ENCODE measurements around the gene TET2.
A peak's percentile ranks its signal among the peaks of the same experiment; 100 is the strongest.

TET2 gene

DNA sequence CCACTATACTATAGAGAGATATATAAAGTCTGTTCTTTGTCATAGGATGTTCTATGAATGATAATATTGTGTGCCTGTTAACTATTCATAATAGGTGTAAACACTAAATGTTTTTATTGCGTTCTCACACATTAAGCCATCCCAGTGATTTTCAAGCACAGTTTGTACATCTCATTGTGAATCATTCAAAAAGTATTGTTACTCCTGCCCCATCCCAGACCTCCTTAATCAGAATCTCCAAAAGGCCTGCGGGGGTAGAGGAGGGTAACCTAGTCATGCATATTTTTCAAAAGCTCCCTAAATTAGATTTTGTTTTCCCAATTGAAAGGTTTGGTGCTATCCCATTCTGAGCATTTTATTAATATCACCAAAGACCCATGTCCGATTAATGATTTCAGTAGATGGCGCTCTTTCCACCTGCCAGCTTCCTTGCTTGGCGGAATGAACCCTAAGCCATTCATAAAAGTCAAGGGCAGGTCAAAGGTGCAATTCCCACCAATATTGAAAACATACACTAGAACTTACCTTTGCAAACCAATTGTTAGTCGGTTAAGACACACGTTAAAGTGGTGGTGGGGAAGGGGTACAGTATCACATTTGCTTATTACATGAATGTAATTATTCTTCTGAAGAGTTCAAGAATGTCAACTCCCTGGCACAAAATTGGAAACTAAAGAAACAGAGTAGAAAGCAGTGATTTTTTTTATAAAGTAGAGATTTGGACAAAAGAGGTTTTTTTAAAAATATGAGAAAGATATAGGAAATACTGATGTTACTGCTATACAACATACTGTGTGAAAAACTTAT, 5.8 kb upstream of the TET2 start:
- Histone ChIP-seq H3K18ac (ENCODE audit: low read length) (no peak overlapping the region), H2AFZ (ENCODE audit: low read length) (no peak overlapping the region), H3K36me3 (replicated peaks in 1 of 2; ENCODE audit: control insufficient read depth in 2 of 2, insufficient read depth in 2 of 2, low read length in 2 of 2) (no peaks in the 10 kb centered on the region), H2BK5ac (ENCODE audit: low read length) (no peak overlapping the region), H3K79me1 (ENCODE audit: low read depth, low read length) (no peaks in the 10 kb centered on the region), H3K4me3 (ENCODE audit: low read length in 2 of 2) (no peak overlapping the region), H2BK12ac (ENCODE audit: low read length) (no peak overlapping the region), H3K27ac (replicated peaks; ENCODE audit: low read length) (no peak overlapping the region), H2AK5ac (ENCODE audit: low read depth, low read length) (no peak overlapping the region), H3K9ac (ENCODE audit: low read depth, low read length, poor library complexity) (no peak overlapping the region), H3K4me1 (ENCODE audit: control insufficient read depth in 2 of 2, insufficient read depth in 1 of 2, low read depth in 1 of 2, low read length in 2 of 2) (no peaks in the 10 kb centered on the region), H3K4me2 (ENCODE audit: insufficient read depth, low read length, poor library complexity, severe bottlenecking) (no peak overlapping the region), H2BK15ac (ENCODE audit: low read length) (no peak overlapping the region), H3K4ac (ENCODE audit: low read length) (no peak overlapping the region), H2BK120ac (ENCODE audit: low read depth, low read length) (no peak overlapping the region), H3K14ac (ENCODE audit: low read length) (no peak overlapping the region), H4K91ac (ENCODE audit: low read depth, low read length, poor library complexity) (no peak overlapping the region), H3K9me3 (replicated peaks in 1 of 2; ENCODE audit: control insufficient read depth in 2 of 2, insufficient read depth in 1 of 2, low read depth in 1 of 2, low read length in 2 of 2) (no peaks in the 10 kb centered on the region), H4K8ac (ENCODE audit: low read depth, low read length) (no peak overlapping the region), H3K27me3 (ENCODE audit: control insufficient read depth in 3 of 3, insufficient read depth in 3 of 3, low read depth in 1 of 3, low read length in 3 of 3) (peaks cover 0 to 10% (median 0%) of the 10 kb centered on the region in 3 experiments), H3K23ac (ENCODE audit: low read depth, low read length, poor library complexity) (no peak overlapping the region)
- no CpG with 5 or more reads among the region's 7 CpGs for WGBS, 2 donors (ENCODE audit: extremely low coverage in 2 of 2, insufficient read length in 2 of 2, insufficient replicate concordance in 1 of 2)
- peak; percentile 29 for DNase-seq (ENCODE audit: low spot score)

DNA sequence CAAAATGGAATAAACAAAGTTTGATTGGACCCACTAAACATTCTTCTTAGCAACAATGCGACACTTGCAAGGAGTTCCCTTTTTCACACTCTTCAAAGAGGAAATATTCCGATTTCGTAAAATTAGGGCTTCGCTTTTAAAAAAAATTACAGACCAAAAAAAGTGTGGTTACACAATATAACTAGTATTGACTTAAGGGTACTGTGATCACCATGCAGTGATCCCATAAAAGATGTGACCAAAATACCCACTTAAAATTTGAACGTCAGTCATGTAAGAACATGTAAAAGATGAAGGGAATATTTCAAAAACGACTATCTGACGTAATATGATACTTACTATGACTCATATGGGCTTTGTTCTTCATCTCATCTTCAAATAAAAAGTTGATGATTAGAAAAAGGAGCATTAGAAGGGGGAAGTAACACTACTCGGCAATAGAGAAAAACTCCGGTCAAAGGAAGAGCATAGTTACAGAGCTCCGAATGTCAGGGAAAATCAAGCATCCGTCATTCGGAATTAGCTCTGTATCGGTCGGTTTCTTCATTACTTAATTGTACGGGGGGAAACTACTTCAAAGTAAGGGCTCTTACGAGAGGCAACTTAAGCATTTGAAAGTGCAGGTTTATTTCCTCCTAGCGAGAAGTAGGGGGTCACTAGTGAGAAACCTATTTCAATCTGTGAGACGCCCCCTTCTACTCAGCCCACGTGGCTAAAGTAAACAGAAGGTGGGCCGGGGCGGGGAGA, 1.3 kb upstream of the TET2 start:
- WGBS, 2 donors (ENCODE audit: extremely low coverage in 2 of 2, insufficient read length in 2 of 2, insufficient replicate concordance in 1 of 2) = no CpG with 5 or more reads among the region's 21 CpGs
- Histone ChIP-seq H3K4me2 (ENCODE audit: insufficient read depth, low read length, poor library complexity, severe bottlenecking) (peak overlapping the region; percentile 98), H2BK5ac (ENCODE audit: low read length) (peak overlapping the region; percentile 82), H2BK15ac (ENCODE audit: low read length) (no peak overlapping the region), H4K8ac (ENCODE audit: low read depth, low read length) (no peak overlapping the region), H4K91ac (ENCODE audit: low read depth, low read length, poor library complexity) (no peak overlapping the region), H3K4ac (ENCODE audit: low read length) (no peak overlapping the region), H3K4me1 (ENCODE audit: control insufficient read depth in 2 of 2, insufficient read depth in 1 of 2, low read depth in 1 of 2, low read length in 2 of 2) (peaks cover 0 to 5% of the 10 kb centered on the region in 2 donors), H3K18ac (ENCODE audit: low read length) (no peak overlapping the region), H3K79me1 (ENCODE audit: low read depth, low read length) (no peaks in the 10 kb centered on the region), H2BK120ac (ENCODE audit: low read depth, low read length) (no peak overlapping the region), H3K9me3 (replicated peaks in 1 of 2; ENCODE audit: control insufficient read depth in 2 of 2, insufficient read depth in 1 of 2, low read depth in 1 of 2, low read length in 2 of 2) (no peaks in the 10 kb centered on the region), H3K9ac (ENCODE audit: low read depth, low read length, poor library complexity) (no peak overlapping the region), H2AK5ac (ENCODE audit: low read depth, low read length) (no peak overlapping the region), H3K36me3 (replicated peaks in 1 of 2; ENCODE audit: control insufficient read depth in 2 of 2, insufficient read depth in 2 of 2, low read length in 2 of 2) (no peaks in the 10 kb centered on the region), H3K27ac (replicated peaks; ENCODE audit: low read length) (no peak overlapping the region), H2BK12ac (ENCODE audit: low read length) (no peak overlapping the region), H3K4me3 (ENCODE audit: low read length in 2 of 2) (peak overlapping the region in 1 of 2 donors; percentile 98), H2AFZ (ENCODE audit: low read length) (no peak overlapping the region), H3K23ac (ENCODE audit: low read depth, low read length, poor library complexity) (no peak overlapping the region), H3K14ac (ENCODE audit: low read length) (no peak overlapping the region), H3K27me3 (ENCODE audit: control insufficient read depth in 3 of 3, insufficient read depth in 3 of 3, low read depth in 1 of 3, low read length in 3 of 3) (peaks cover 0 to 12% (median 0%) of the 10 kb centered on the region in 3 experiments)
- DNase-seq (ENCODE audit: low spot score) = no peak

DNA sequence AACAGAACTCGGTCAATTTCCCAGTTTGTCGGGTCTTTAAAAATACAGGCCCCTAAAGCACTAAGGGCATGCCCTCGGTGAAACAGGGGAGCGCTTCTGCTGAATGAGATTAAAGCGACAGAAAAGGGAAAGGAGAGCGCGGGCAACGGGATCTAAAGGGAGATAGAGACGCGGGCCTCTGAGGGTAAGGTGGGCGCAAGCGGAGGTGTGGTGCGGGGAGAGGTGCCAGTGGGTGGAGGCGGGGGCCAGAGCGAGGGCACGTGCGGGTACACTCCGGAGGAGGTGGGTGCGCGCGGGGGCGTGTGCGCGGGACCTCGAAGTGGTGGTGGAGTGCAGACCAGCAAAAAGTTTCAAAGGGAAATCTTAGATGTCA, 787 bp upstream of the TET2 start:
- no peak overlapping the region for H2BK12ac ChIP-seq (ENCODE audit: low read length)
- peak overlapping the region; percentile 90 for H3K9ac ChIP-seq (ENCODE audit: low read depth, low read length, poor library complexity)
- no peak overlapping the region for H3K14ac ChIP-seq (ENCODE audit: low read length)
- H3K4ac ChIP-seq (ENCODE audit: low read length) = no peak overlapping the region
- no peaks in the 10 kb centered on the region for H3K9me3 ChIP-seq (replicated peaks in 1 of 2; ENCODE audit: control insufficient read depth in 2 of 2, insufficient read depth in 1 of 2, low read depth in 1 of 2, low read length in 2 of 2)
- peak overlapping the region; percentile 98 for H3K4me2 ChIP-seq (ENCODE audit: insufficient read depth, low read length, poor library complexity, severe bottlenecking)
- H2AK5ac ChIP-seq (ENCODE audit: low read depth, low read length) = no peak overlapping the region
- no CpG with 5 or more reads among the region's 25 CpGs for WGBS, 2 donors (ENCODE audit: extremely low coverage in 2 of 2, insufficient read length in 2 of 2, insufficient replicate concordance in 1 of 2)
- H2BK120ac ChIP-seq (ENCODE audit: low read depth, low read length) = no peak overlapping the region
- H3K27ac ChIP-seq (replicated peaks; ENCODE audit: low read length) = no peak overlapping the region
- H3K4me1 ChIP-seq (ENCODE audit: control insufficient read depth in 2 of 2, insufficient read depth in 1 of 2, low read depth in 1 of 2, low read length in 2 of 2) = peaks cover 0 to 5% of the 10 kb centered on the region in 2 donors
- H2AFZ ChIP-seq (ENCODE audit: low read length) = peak overlapping the region; percentile 95
- peaks cover 0 to 12% (median 0%) of the 10 kb centered on the region in 3 experiments for H3K27me3 ChIP-seq (ENCODE audit: control insufficient read depth in 3 of 3, insufficient read depth in 3 of 3, low read depth in 1 of 3, low read length in 3 of 3)
- peak overlapping the region; percentile 95 for H3K18ac ChIP-seq (ENCODE audit: low read length)
- peak overlapping the region; percentile 80 to 98 for H3K4me3 ChIP-seq (ENCODE audit: low read length in 2 of 2)
- H2BK15ac ChIP-seq (ENCODE audit: low read length) = peak overlapping the region; percentile 81
- no peak overlapping the region for H4K8ac ChIP-seq (ENCODE audit: low read depth, low read length)
- no peak overlapping the region for H3K23ac ChIP-seq (ENCODE audit: low read depth, low read length, poor library complexity)
- peak; percentile 17 for DNase-seq (ENCODE audit: low spot score)
- no peaks in the 10 kb centered on the region for H3K36me3 ChIP-seq (replicated peaks in 1 of 2; ENCODE audit: control insufficient read depth in 2 of 2, insufficient read depth in 2 of 2, low read length in 2 of 2)
- peak overlapping the region; percentile 82 for H2BK5ac ChIP-seq (ENCODE audit: low read length)
- peak overlapping the region; percentile 30 for H4K91ac ChIP-seq (ENCODE audit: low read depth, low read length, poor library complexity)
- H3K79me1 ChIP-seq (ENCODE audit: low read depth, low read length) = no peaks in the 10 kb centered on the region

DNA sequence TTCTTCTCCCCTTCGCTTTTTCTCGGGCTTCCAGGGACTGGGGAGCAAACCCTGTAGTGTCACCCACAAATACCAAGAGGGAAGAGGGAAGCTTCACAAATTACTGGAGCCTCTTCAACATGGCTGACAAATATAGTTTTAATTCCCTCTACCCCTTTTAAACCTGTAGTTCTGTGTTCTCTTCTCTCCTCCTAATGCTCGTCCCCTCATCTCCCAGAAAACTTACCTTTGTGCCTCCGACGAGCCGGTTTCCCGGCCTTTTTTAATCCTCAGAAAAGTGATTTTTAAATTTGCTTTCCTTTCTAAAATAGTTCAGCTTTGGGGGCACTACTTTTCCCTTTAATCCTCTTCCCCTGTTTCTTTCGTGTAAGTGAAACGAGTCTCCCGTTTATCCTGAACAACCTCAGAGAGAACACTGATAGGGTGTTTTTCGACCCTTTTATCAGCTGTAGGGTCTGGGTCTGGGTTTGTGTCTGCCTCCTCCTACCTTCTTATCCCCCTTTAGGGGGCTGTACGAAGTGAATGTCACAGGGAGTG, 408 bp downstream of the TET2 start:
- peaks cover 0 to 12% (median 0%) of the 10 kb centered on the region in 3 experiments for H3K27me3 ChIP-seq (ENCODE audit: control insufficient read depth in 3 of 3, insufficient read depth in 3 of 3, low read depth in 1 of 3, low read length in 3 of 3)
- H3K9ac ChIP-seq (ENCODE audit: low read depth, low read length, poor library complexity) = no peak overlapping the region
- H3K4me1 ChIP-seq (ENCODE audit: control insufficient read depth in 2 of 2, insufficient read depth in 1 of 2, low read depth in 1 of 2, low read length in 2 of 2) = peaks cover 0 to 5% of the 10 kb centered on the region in 2 donors
- H3K4me2 ChIP-seq (ENCODE audit: insufficient read depth, low read length, poor library complexity, severe bottlenecking) = peak overlapping the region; percentile 98
- peak overlapping the region; percentile 95 for H2AFZ ChIP-seq (ENCODE audit: low read length)
- no peak overlapping the region for H3K23ac ChIP-seq (ENCODE audit: low read depth, low read length, poor library complexity)
- H4K8ac ChIP-seq (ENCODE audit: low read depth, low read length) = no peak overlapping the region
- peak overlapping the region; percentile 95 for H3K18ac ChIP-seq (ENCODE audit: low read length)
- H4K91ac ChIP-seq (ENCODE audit: low read depth, low read length, poor library complexity) = no peak overlapping the region
- DNase-seq (ENCODE audit: low spot score) = no peak
- no peak overlapping the region for H3K4ac ChIP-seq (ENCODE audit: low read length)
- no peak overlapping the region for H2AK5ac ChIP-seq (ENCODE audit: low read depth, low read length)
- H3K36me3 ChIP-seq (replicated peaks in 1 of 2; ENCODE audit: control insufficient read depth in 2 of 2, insufficient read depth in 2 of 2, low read length in 2 of 2) = no peaks in the 10 kb centered on the region
- no peaks in the 10 kb centered on the region for H3K79me1 ChIP-seq (ENCODE audit: low read depth, low read length)
- H2BK15ac ChIP-seq (ENCODE audit: low read length) = no peak overlapping the region
- no peak overlapping the region for H2BK5ac ChIP-seq (ENCODE audit: low read length)
- H2BK120ac ChIP-seq (ENCODE audit: low read depth, low read length) = no peak overlapping the region
- H3K4me3 ChIP-seq (ENCODE audit: low read length in 2 of 2) = peak overlapping the region; percentile 80 to 98
- peak overlapping the region; percentile 20 for H3K27ac ChIP-seq (replicated peaks; ENCODE audit: low read length)
- no peaks in the 10 kb centered on the region for H3K9me3 ChIP-seq (replicated peaks in 1 of 2; ENCODE audit: control insufficient read depth in 2 of 2, insufficient read depth in 1 of 2, low read depth in 1 of 2, low read length in 2 of 2)
- no CpG with 5 or more reads among the region's 12 CpGs for WGBS, 2 donors (ENCODE audit: extremely low coverage in 2 of 2, insufficient read length in 2 of 2, insufficient replicate concordance in 1 of 2)
- H3K14ac ChIP-seq (ENCODE audit: low read length) = no peak overlapping the region
- H2BK12ac ChIP-seq (ENCODE audit: low read length) = no peak overlapping the region

Measured in neuronal stem cell (in vitro differentiated cells).